Effector CD8-positive, alpha-beta T cell (primary cell): Measurements from ENCODE around the gene MGMT.

ENCODE experiments used
- DNase-seq: peaks from one replicate; lab custom pipeline; 2025; lab: John Stamatoyannopoulos, UW

MGMT gene

DNA sequence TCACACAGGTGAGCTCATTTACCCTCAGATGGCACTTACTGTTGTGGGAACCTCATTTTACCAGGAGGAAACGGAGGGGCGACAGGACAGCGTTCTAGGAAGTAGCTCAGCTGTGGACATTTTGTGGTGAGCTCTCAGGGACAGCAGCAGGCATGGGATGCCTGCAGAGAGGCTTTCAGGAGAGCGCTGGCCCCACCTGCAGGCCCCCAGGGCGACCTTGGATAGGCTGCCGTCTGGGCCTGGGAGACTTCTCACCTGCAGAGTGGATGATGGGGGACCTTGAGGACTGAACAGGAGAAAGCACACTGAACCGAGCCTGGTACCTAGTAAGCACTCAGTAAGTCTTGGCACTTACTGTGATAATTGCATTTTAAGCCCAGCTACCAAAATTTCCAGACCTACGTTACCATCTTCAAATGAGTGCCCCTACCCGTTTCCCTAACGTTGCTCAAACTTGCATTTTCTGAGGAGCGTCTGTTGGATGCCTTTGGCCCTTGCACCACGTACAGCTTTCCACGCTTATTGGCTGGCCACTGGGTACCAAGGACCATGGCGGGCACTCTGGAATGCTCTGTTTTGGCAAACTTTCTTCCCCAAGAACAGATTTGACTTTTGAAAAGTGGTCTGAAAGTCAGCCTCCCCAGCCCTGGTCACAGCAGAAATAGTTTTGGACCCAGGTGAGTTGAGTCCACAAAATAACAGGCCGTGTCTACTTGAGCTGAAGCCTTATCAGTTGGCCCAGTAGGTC lies 273.7 kb downstream of the MGMT start:
- no peak for DNase-seq

DNA sequence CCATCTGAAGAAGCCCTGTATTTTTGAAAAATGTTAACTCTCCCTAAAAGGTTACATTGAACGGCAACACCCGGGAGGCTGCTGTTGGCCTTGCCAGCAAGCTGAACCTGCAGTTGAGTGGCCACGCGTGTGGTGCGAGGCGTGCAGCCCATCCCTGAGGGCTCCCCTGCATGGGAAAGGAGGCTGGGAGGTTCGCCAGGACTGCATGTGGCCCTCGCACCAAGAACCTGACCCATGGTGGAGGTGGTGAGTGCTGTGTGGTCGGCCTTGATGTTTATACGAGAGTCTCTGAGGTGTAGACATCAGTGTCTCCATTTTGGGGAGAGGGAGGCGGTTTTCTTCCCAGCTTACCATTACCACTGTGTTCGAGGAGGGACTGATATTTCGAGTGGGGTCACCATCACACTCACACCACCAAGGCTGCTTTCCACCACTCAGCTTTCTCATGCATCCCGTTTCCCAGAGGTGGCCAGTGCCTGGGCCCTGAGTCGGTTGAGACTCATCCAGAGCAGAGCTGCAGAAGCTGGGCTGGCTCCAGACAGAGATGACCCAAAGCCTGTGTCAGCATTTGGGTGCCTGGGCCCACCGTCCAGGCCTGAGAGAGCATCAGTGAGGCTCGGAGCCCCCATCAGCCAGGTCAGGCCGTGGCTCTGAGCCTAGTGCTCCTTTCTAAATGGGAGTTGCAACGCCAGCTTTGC lies 274.4 kb downstream of the MGMT start:
- no peak for DNase-seq

DNA sequence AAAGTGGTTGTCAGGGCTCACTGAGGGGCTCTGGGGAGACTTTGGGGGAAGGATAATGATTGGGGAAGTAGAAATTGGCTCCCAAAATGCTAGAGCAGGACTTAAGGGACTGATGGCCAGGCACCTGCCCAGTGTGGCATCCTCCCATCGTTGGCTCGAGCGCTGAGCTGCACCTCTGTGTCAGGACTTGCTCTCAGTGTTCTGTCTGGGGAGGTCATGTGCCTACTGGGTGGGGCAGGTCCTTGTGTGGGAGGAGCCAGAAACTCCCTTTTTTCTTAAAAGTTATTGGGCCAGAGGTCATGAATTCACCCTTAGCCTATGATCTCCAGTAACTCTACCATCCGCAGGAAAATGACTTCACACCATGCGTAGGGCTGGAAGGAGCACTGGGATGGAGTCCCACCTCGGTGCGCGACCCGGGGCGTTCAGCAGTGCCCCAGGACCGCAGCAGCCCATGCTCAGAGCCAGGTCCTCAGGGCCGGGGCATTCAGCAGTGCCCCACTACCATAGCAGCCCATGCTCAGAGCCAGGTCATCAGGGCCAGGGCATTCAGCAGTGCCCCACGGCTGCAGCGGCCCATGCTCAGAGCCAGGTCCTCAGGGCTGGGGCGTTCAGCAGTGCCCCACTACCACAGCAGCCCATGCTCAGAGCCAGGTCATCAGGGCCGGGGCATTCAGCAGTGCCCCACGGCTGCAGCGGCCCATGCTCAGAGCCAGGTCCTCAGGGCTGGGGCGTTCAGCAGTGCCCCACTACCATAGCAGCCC lies 275.1 kb downstream of the MGMT start:
- no peak for DNase-seq

DNA sequence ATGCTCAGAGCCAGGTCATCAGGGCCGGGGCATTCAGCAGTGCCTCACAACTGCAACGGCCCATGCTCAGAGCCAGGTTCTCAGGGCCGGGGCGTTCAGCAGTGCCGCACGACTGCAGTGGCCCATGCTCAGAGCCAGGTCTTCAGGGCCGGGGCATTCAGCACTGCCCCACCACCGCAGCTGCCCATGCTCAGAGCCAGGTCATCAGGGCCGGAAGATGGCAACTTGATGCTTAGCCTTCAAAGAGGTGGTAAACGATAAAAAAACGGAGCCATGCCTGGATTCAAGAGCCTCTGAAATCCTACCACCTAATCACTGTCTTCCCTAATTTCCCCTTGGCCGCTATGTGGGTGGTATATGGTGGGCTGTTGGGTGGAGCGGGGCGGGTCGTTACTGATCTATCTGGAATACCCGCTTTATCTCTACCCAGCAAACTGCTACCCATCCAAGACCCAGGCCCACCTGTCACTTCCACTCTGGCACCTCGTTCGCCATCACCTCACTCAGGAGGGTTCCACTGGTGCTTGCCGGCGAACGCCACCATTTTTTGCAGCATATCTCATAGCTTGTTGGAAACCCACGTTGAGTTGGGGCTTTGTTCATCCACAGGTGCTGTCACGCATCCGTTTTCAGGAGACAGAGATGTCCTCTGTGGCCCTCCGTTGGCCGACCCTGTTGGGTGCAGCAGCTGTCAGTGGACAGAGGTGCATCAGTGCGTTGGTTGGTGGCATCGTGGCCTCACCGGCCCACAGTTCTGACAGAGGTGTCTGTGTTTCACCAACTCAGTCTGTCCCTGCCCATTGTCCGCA lies 275.9 kb downstream of the MGMT start:
- DNase-seq = no peak

DNA sequence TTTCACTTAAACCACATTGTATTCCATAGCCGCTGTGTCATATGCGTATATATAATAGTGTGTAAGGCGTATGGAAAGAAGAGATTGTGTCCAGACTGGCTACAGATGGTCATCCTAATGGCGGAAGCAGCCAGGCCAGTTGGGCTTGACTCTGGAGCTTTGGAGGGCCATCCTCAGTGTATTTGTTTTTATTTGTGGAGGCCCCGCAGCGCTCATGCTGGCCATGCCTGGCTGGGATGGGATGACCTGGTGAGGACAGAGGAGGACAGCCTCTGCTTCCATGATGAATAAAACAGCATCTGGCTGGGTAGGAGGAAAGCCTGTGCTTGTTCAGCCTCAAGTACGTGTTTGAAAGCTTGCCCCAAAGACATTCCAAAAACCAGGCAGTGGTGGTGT lies 276.7 kb downstream of the MGMT start:
- DNase-seq = no peak

DNA sequence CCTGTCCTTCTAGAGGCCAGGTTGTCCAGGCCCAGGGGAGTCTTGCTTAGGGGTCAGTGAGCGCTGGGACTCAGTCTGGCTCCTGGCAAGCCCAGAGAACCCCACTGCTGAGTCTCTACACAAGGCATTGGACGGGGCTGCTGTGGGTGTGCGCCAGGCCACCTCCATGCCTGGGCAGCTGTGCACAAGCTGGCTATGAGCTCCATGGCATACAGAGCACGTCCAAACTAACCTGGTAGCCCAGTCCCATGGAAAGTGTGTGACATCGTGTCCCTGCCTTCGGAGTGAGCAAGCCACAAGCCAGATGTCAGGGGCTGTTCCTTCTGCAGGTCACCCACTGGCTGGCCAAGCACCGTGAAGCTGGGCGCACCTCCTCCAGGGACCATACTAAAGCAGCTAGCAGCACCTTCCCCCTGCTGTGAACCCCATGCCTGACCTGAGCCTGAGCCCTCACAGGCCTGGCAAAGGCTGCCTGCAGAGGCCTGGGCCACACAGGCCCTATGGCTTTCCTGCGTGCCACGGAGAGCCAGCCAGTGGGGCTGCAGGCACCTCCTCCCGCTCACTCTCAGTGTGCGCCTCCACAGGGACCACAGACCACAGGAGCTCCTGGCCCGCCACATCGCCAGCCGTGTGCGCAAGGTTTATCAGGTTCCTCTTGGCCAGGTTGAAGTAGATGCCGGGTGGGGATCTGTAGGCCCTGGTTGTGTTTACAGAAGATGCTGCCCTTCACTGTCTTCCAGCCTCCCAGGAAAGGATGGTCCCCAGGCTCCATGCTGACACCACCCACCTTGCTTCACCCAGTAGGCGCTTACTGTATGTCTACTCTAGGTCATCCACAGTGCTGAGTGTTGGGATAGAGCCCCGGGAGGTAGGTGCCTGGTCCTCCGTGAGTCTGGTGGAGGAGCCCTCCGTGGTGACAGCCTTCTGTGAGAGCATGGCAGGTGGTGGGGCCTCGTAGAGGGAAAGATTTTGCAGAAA lies 277.4 kb downstream of the MGMT start:
- DNase-seq = no peak

DNA sequence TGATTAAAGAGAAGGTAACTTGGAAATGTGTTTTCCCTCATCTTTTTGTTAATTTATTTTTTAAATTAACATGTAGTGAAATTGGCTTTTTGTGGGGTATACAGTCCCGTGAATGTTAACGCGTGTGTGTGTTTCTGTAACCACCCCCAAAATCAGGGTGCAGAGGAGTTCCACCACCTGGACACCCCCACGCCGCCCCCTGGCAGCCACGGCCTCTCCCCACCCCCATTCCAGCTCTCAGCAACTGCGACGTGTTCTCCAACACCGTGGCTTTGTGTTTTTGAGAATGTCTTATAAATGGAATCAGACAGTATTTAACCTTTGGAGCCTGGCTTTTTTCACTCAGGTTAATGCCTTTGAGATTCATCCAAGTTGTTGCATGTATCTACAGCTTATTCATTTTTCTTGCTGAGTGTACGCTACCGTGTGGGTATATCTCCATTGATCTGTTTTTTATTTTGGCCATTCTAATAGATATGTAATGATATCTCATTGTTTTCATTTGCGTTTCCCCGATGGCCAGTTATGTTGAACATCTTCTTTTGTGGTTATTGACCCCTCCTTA lies 278.2 kb downstream of the MGMT start:
- no peak for DNase-seq

DNA sequence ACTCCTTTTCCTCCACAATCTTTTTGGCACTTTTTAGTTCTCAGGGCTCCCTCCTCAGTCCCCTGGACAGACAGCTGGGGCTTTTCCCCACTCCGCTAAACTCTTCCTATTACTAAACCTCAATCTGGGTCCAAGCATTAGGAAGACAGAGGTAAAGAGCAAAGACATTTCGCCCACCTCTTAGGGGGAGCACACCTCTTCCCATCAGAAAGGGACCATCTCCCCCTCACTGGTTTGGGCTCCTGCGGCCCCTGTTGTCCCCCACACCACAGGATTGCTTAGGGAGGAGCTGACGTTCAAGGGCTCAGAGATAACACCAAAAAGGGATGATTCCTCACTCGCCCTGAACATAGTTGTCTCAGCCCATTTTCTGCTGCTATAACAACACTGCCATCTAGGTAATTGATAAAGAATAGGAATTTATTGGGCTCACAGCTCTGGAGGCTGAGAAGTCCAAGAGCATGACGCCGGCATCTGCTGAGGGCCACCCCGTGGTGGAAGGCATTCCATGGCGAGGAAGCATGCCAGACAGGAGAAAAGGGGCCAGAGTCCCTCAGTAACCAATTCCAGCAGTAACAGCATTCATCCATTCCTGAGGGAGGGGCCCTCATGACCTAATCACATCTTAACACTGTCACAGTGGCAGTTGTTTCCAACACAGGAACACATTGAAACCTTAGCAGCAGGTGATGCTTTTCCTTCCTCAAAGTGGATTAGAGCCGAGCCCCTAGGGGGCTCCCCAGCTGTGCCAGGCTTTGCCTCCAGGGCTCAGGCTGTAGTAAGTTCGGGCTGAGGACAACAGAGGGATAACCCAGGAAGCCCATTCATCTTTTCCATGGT lies 287.4 kb downstream of the MGMT start:
- DNase-seq = no peak

DNA sequence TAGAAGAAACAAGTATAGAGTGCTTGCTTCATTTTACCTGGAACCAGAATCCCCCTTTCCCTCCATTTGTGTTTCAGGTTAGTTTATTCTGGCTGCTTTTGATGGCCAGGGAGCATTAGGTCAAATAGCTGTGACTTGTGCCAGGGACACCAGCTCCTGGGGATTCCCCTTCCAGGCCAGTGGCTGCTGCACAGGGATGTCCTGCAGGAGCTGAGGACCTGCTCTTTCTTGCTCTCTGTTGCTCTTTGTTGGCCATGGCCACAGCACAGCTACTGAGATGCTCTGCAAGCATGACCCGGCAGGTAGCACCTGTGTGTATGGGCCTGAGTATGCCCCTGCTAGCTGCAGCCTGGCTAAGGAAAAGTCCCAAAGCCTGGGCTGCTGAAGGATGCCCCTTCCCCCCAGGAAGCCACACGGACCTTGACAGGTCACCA lies 288.1 kb downstream of the MGMT start:
- DNase-seq = no peak

DNA sequence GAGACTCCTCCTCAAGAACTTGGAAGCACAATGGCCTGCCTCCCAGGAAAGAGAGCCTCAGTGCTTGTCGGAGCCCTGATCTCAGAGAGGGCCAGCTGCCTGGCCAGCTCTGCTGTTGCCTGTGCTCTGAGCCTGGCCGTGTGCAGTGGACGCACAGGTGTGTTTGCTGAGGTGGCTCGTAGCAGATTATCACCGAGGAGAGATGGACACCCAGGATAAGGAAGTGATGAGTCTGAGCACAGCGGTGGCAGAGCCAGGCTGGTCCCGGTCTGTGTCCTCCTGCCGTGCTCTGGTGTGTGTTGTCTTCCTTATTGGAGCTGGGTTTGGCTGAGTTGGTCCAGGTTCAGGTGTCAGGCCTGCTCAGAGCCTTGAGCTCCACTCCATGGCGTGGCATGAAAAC lies 288.6 kb downstream of the MGMT start:
- DNase-seq = no peak

DNA sequence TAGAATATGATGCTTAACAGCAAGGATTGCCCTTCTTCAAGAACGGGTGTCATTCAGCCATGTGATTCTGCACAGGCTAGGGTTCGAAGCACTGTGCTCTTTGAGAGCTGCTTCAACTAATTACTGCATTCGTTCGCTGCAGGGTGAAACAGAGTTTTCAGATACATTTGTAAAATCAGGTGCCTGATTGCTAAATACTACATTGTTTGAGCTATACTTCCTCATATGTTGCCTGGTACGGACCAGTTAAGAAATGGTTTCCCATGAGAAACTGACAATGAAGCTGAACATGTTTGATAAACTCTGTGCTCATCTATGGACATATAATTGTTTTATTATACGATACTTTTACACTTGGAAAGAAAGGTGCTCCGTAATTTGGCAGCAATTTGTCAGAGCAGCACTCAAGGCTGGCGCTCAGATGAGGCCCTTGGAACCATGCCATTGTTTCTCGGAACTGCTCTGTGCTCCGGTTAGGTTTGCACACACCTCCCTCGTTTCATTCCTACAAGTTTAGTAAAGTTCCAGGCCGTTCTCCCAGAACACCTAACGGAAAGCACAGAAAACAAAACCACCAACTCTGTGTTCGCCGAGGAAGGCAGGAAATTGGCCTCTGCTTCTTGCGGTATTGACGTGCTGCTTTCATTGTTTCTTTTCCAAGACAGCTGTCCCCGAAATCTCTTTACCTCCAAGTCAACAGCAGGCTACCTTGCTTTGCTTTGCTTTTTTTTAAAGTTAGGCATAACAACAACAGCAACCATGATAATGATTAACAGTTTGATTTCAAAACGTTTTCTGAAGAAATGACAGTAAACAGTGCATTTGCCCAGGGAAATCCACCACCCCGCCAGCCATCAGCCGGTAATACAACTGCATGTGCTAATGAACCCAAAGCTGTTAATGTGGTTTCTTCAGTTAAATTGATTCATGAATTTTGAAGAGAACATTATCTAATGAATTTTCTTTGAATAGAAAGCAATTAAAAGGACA lies 290.2 kb downstream of the MGMT start:
- DNase-seq = no peak

DNA sequence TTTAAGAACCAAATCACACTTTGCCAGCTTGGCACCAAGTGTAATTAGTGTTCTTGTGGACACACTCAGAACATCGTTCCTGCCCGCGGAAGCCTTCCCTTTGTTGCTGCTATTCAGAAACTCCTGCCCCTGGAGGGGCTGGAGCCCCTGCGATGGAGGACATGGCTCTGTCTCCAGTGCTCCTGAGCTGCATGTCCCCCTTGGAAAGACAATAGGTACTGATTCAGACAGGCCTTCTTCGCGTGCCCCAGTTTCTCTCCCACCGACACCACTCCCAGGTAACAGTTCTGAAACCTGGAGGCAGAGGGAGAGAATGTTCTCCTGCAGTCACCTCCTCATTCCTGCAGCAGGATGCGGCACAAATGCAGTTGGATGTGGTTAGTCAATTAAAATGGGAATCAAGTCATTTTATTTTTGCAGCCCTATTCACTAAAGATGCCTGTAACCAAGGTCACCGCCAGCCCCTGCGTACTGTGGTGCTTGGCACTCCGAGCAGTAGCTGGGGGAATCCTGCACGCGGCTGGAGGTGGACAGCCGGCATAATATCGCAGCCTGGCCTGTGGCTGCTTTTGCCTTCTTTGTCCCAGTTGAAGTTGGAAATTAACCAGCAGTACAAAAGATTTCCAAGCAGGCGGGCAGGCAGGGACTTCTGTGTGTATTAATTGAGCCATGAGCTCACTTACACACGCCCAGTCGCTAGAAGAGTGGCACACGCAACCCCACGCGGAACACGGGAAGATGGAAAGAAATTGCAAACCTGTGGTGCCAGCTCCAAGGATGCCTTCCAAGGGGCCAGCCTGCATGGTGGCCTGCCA lies 291.4 kb downstream of the MGMT start:
- DNase-seq = no peak

DNA sequence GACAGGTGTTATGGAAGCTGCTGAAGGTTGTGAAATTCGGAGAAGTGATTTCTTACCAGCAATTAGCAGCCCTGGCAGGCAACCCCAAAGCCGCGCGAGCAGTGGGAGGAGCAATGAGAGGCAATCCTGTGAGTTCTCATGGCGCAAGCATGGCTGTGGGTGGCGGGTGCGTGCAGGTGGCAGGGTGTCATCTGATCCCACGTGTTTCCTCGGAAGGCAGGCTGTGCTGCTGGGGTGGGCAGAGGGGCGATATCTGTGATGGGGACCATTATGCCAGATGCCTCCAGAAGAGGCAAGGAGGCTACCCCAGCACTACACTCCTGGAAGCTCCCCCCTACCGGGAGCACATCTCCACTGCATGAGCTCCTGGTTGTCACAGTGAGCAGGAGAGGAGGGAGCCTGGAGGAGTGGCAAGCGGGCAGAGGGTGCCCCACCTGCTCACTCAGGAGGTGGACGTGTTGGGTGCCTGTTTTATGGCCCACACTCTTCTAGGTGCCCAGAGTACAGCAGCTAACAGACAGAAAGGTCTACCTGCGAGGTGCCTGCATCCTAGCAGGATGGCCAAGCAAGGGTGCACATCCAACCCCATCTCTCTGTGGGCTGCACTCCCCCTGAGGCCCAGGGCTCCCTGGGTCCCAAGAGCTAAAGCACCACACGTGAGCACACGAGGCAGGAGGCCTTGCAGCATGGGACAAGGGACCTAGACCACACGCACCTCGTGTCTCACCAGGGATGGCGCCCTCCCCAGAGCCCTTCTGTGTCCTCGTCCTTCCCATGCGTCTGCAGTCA lies 292.4 kb downstream of the MGMT start:
- DNase-seq = no peak

DNA sequence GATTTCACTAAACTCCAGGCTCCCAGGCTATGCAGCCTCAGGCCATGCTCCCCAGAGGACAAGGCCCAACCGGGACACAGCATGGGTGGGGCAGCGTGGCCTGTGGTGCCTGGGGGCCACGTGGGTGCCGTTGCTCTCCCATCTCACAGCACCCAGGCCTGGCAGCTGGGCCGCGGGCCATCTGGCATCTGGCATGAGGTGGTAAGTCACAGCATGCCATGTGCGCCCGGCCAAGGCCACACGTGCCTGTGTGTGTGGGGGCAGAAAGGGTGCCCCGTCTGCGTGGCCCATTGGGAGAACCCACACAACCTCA lies 292.9 kb downstream of the MGMT start:
- no peak for DNase-seq

DNA sequence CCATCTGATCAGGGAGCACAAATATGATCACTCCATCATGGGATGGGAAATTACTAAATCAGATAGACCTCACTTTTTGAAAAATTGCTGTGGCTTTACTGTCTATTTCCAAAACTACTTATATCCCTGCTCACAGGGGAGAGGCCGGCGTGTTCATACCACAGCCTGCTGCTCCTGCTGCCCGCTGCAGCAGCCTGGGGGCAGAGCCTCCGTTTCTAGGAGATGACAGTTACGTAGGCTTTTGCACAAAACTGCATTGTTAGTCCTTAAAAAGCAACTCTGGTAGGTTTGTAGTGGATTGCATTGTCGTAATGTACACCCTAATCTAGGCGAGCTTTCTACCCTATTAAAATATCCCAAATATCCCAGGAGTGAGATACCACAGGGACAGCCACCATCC lies 293.4 kb downstream of the MGMT start:
- no peak for DNase-seq

DNA sequence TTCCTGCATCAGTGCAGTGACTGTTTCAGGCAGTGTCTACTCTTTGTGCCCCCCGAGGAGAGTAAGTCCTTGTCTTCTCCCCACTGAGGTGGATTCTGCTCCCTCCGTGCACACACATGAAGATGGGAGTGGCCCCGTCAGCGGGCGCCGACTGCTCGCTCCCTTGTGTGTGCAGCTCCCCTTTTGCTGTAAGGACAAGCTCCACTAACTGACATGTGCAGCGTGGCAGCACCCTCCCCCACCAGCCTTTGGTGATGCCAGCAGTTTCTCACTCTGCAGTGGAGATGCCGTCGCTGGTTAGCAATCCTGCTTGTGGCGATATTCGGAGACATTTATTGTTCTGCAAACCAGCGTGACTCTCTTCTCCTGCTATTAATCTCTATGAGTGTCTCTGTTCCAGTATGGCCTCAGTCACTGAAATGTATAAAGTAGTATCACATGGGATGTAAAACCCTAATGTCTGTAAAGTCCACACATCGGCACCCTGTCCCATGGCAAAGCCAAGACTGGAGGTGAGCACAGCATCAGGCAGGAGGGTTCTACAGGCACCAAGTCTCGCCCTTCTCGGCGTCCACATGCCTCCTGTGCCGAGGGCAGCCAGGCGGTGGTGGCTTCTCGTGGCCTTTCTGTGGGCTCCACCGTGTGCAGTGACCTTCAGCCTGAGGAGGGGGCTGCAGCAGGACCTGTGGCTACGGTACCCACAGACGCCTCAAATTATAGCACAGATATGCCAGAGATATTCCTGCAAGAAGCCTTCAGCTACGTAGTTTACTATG lies 294.3 kb downstream of the MGMT start:
- no peak for DNase-seq
